ENCODE results near the gene LMNB1. TPM values are rescaled to one million over a fixed set of nuclear protein-coding genes. Genes with fewer than 3 reads are reported as not detected.

Gene LMNB1
- total RNA-seq, 1 donor from 2014 or later: 3.9 TPM

DNA sequence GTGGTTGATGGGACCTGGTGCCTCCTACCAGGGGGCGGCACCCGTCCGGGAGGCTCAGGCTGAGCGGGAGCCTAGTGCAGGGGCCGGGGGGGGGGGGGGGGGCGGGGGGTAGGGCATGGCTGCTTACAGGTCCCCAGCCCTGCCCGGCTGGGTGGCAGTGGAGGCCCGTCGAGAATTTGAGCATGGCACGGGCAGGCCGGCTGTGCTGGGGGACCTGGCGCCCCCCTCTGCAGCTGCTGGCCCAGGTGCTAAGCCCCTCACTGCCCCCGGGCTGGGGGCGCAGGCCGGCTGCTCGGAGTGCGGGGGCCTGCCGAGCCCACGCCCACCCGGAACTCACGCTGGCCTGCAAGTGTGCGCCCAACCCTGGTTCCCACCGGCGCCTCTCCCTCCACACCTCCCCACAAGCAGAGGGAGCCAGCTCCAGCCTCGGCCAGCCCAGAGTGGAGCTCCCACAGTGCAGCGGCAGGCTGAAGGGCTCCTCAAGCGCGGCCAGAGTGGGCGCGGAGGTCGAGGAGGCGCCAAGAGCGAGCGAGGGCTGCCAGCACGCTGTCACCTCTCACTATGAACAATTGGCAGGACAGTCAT is 77.7 kb downstream of the LMNB1 start:
- FAIRE-seq: no peak
- H3K4me3 ChIP-seq (ENCODE audit: low read depth, low read length): no peak overlapping the region
- TF ChIP-seq CTCF (IDR thresholded peaks at IDR 0.05; ENCODE audit: insufficient read depth, low read length, severe bottlenecking): no peak
- no peaks in the 10 kb centered on the region for H3K27me3 ChIP-seq (ENCODE audit: control insufficient read depth, insufficient read depth, low read length)
- H3K36me3 ChIP-seq (ENCODE audit: control insufficient read depth, insufficient read depth, low read length): no peaks in the 10 kb centered on the region
- no peak for DNase-seq (ENCODE audit: low read depth)

DNA sequence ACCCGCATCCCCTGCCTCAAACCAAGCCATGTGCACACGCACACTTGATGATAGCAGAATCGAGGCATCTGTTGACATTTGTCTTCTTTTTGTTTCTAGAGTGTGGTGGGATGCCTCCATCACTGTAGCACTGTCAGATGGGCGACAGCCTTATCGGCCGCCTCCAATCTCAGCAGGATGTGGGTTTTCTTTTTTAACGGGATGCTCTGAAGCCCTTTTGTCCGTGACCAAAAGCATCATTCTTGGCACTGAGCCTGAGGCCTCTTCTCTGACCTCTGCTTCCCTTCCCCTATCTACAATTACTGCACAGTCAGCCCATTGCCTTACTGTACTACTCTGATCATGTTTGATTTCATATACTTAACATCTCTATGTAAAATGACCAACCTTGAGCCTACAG is 78.3 kb downstream of the LMNB1 start:
- H3K36me3 ChIP-seq (ENCODE audit: control insufficient read depth, insufficient read depth, low read length): no peaks in the 10 kb centered on the region
- no peaks in the 10 kb centered on the region for H3K27me3 ChIP-seq (ENCODE audit: control insufficient read depth, insufficient read depth, low read length)
- DNase-seq (ENCODE audit: low read depth): no peak
- H3K4me3 ChIP-seq (ENCODE audit: low read depth, low read length): no peak overlapping the region
- no peak for FAIRE-seq
- no peak for TF ChIP-seq CTCF (IDR thresholded peaks at IDR 0.05; ENCODE audit: insufficient read depth, low read length, severe bottlenecking)

DNA sequence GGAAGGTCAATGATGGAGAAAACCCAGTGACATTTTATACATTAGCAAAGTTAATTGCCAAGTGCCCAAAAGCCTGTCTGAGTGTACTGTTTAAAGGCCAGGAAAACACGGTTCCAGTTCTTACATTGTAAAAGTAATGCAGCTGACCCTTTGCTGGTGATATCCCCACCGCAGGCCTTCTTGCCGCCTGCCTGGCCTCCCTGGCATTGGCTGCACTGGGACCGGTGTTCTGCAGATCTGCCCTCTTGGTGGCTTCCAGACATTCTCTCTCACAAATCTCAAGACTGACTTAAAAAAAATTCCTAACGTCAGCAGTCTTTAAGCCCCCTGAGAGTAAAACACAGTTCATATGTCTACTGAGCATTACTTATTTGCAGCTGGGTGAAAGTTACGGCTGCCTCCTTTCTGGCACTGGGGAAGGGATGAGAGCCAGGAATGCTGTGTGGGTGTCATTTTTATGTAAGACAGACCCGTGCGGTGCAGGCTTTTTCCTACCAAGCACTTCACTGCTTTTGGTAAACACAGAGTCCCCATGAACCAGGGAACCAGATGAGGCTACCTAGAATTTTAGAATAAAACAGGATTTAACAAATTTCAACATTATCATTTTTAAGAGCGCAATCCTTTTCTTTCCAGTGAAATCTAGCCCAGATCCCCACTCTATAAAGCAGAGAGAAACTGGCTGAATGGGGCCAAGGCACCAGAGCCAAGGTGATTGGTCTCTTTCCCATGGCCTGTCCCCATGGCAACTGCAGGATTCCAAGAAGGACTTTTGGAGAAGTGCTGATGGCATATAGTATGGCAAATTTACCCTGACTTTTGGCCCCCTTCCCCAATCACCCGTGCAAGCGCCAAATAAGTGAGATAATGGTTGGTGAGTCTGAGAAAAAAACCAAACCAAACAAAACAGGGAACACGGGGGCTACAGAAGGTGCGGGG is 80.8 kb downstream of the LMNB1 start:
- DNase-seq (ENCODE audit: low read depth) (no peak), FAIRE-seq (no peak)
- TF ChIP-seq CTCF (IDR thresholded peaks at IDR 0.05; ENCODE audit: insufficient read depth, low read length, severe bottlenecking): no peak
- Histone ChIP-seq H3K4me3 (ENCODE audit: low read depth, low read length) (no peak overlapping the region), H3K27me3 (ENCODE audit: control insufficient read depth, insufficient read depth, low read length) (no peaks in the 10 kb centered on the region), H3K36me3 (ENCODE audit: control insufficient read depth, insufficient read depth, low read length) (no peaks in the 10 kb centered on the region)

DNA sequence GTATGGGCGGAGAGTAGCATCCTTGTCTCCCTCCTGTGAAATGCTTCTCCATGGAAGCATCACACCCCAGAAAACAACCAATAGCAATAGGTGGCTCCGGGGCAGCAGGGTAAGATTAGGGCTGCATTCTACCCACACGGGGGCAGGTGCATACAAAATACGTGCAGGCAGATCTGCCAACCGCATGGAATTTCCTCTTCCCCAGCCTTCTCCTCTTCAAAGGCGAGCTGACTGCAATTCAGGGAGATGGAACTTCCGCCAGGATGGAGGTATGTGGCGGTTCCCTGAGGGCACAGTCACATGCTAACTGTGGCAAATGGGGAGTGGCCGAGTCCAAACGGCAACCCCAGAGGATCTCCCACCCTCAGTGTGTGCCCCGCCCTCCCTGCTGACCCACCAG is 81.5 kb downstream of the LMNB1 start:
- H3K27me3 ChIP-seq (ENCODE audit: control insufficient read depth, insufficient read depth, low read length): no peaks in the 10 kb centered on the region
- no peaks in the 10 kb centered on the region for H3K36me3 ChIP-seq (ENCODE audit: control insufficient read depth, insufficient read depth, low read length)
- no peak overlapping the region for H3K4me3 ChIP-seq (ENCODE audit: low read depth, low read length)
- DNase-seq (ENCODE audit: low read depth): no peak
- no peak for TF ChIP-seq CTCF (IDR thresholded peaks at IDR 0.05; ENCODE audit: insufficient read depth, low read length, severe bottlenecking)
- no peak for FAIRE-seq

DNA sequence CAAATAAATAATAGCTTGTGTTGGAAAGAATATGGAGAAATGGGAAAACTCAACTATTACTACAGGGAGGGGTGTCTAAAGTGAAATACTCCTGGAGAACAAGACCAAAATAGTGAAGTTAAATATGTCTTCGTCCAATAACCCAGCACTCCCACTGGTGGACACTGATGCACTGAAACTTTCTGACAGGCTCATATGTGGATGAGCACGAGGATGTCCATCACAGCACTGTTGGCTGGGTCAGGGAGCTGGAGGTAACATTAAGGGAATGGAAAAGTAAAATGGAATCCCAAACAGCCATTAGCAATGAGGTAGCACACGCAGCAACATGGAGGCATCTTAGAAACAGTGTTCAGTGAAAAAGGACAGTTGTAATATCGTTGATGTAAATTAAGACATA is 86.5 kb downstream of the LMNB1 start:
- Histone ChIP-seq H3K4me3 (ENCODE audit: low read depth, low read length) (no peak overlapping the region), H3K36me3 (ENCODE audit: control insufficient read depth, insufficient read depth, low read length) (no peaks in the 10 kb centered on the region), H3K27me3 (ENCODE audit: control insufficient read depth, insufficient read depth, low read length) (peaks cover 3% of the 10 kb centered on the region)
- DNase-seq (ENCODE audit: low read depth): no peak
- no peak for TF ChIP-seq CTCF (IDR thresholded peaks at IDR 0.05; ENCODE audit: insufficient read depth, low read length, severe bottlenecking)
- FAIRE-seq: no peak

Measured in bronchial epithelial cell (primary cell).